ENCODE results near the gene ADAMTS15. TPM values are rescaled to one million over a fixed set of nuclear protein-coding genes. Genes with fewer than 3 reads are reported as not detected.

ADAMTS15 gene
- total RNA-seq, 1 experiment from 2014 or later, result 0.70 TPM

- intact Hi-C loops (cut with micrococcal nuclease), result no loop called here
- DNase-seq (ENCODE audit: unreplicated experiment), result no peak
- Mint-ChIP-seq H3K27ac (ENCODE audit: low read depth, unreplicated experiment) (no peak overlapping the region), H3K4me3 (ENCODE audit: unreplicated experiment) (no peak overlapping the region), H3K27me3 (ENCODE audit: insufficient read depth, unreplicated experiment) (no peaks in the 10 kb centered on the region), H3K9me3 (ENCODE audit: unreplicated experiment) (no peaks in the 10 kb centered on the region), H3K36me3 (ENCODE audit: insufficient read depth, unreplicated experiment) (no peaks in the 10 kb centered on the region), H3K4me1 (ENCODE audit: insufficient read depth, unreplicated experiment) (peaks cover 15% of the 10 kb centered on the region)
- BruUV-seq (replicated peaks), result no TSS peak
- CTCF ChIA-PET, result interaction anchor here (0.7 to 2.7 kb wide), 5 partner anchors 19 to 455 kb away, joined by 3 to 9 read pairs (median 3); no protein-coding TSS in a partner anchor
- POLR2A ChIA-PET, result interaction anchor here (0.6 kb wide), 1 partner anchor 19 kb away, joined by 3 read pairs; no protein-coding TSS in a partner anchor
- TF ChIP-seq CTCF (IDR thresholded peaks at IDR 0.05; ENCODE audit: unreplicated experiment), result no peak
Observed at GRCh38 chr11:130409594-130410388, 38.7 kb upstream of the ADAMTS15 start.

GRCh38 chr11:130411223-130411622 is 37.2 kb upstream of the ADAMTS15 start:
- no TSS peak for BruUV-seq (replicated peaks)
- Mint-ChIP-seq H3K9me3 (ENCODE audit: unreplicated experiment) (no peaks in the 10 kb centered on the region), H3K36me3 (ENCODE audit: insufficient read depth, unreplicated experiment) (no peaks in the 10 kb centered on the region), H3K4me1 (ENCODE audit: insufficient read depth, unreplicated experiment) (peaks cover 15% of the 10 kb centered on the region), H3K27me3 (ENCODE audit: insufficient read depth, unreplicated experiment) (no peaks in the 10 kb centered on the region), H3K27ac (ENCODE audit: low read depth, unreplicated experiment) (no peak overlapping the region), H3K4me3 (ENCODE audit: unreplicated experiment) (no peak overlapping the region)
- intact Hi-C loops (cut with micrococcal nuclease), result no loop called here
- DNase-seq (ENCODE audit: unreplicated experiment), result no peak
- CTCF ChIA-PET, result interaction anchor here (0.6 kb wide), 1 partner anchor 60 kb away, joined by 3 read pairs; no protein-coding TSS in a partner anchor
- POLR2A ChIA-PET, result no interaction called here
- no peak for TF ChIP-seq CTCF (IDR thresholded peaks at IDR 0.05; ENCODE audit: unreplicated experiment)

DNA sequence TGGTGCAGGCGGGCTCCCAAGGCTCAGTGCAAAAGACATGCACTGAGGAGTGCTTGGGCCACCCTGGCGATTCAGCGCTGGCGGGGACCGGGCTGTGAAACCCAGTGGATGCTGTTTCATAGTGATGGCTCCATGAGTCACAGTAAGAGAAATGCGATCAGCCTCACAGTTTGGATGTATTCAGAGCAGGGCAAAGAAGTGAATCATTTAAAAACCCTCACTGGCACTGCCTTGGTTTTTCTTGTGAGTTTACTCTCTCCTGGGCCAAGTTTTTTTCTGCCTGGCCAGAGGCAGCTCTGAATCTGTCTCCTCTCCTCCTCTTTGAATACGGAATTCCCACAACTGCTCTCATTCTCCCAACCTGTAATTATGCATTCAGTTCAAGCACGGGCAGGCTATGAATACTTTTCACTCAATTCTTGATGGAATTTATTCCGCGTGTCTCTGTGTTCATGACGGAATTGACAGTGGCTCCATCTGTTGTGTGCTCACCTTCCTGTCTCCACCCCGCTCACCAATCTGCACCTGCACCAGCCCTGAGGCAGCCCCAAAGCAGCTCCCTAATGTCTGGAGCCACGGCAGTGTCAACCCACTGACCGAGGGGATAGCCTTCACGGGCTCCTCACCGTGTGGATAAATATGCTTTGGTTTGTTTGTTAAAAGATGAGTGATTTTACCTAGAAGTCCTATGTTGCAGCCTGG is 34.9 kb upstream of the ADAMTS15 start:
- Mint-ChIP-seq H3K4me1 (ENCODE audit: insufficient read depth, unreplicated experiment) (peaks cover 9% of the 10 kb centered on the region), H3K36me3 (ENCODE audit: insufficient read depth, unreplicated experiment) (no peaks in the 10 kb centered on the region), H3K27ac (ENCODE audit: low read depth, unreplicated experiment) (no peak overlapping the region), H3K9me3 (ENCODE audit: unreplicated experiment) (no peaks in the 10 kb centered on the region), H3K4me3 (ENCODE audit: unreplicated experiment) (no peak overlapping the region), H3K27me3 (ENCODE audit: insufficient read depth, unreplicated experiment) (no peaks in the 10 kb centered on the region)
- intact Hi-C loops (cut with micrococcal nuclease), result loop anchor here (1.0 kb wide), 1 partner anchor 23 kb away; no protein-coding TSS in a partner anchor
- ChIA-PET POLR2A (no interaction called here), CTCF (interaction anchor here (0.6 to 1.5 kb wide), 8 partner anchors 19 to 491 kb away, joined by 3 to 6 read pairs (median 3); no protein-coding TSS in a partner anchor)
- peak; percentile 81 for DNase-seq (ENCODE audit: unreplicated experiment)
- no peak for TF ChIP-seq CTCF (IDR thresholded peaks at IDR 0.05; ENCODE audit: unreplicated experiment)
- no TSS peak for BruUV-seq (replicated peaks)
